Hepatocyte (in vitro differentiated cells): Measurements from ENCODE around the gene HS2ST1.

Experiments
- CTCF ChIP-seq: fragments of 200-600 bp; sonication (generic); IDR thresholded peaks from 2 replicates; pipeline ENCODE4 v1.5.1; 2016; ENCODE audit warnings: antibody characterized with exemption, mild to moderate bottlenecking; ENCODE audit not compliant: poor library complexity
- EZH2 ChIP-seq: fragments of 200-600 bp; sonication (generic); IDR thresholded peaks from 2 replicates; pipeline ENCODE4 v1.6.1; 2016; ENCODE audit warnings: antibody characterized with exemption, mild to moderate bottlenecking, borderline replicate concordance

GRCh38 chr1:87137342-87137739 is 222.9 kb downstream of the HS2ST1 start:
- TF ChIP-seq CTCF (no peak), EZH2 (no peak)
